CD4-positive, alpha-beta memory T cell (primary cell): ENCODE measurements around the gene EXD3. TPM values are rescaled to one million over a fixed set of nuclear protein-coding genes. Genes with fewer than 3 reads are reported as not detected.

ENCODE experiments used
- CTCF ChIA-PET: fragments of 350-600 bp; sonication (Branson Sonifier 250); formaldehyde crosslinking; loops from one replicate; lab custom pipeline; 2021; ENCODE audit warnings: inconsistent platforms; ENCODE audit not compliant: partially characterized antibody; lab: Charles Lee
- POLR2A ChIA-PET: fragments of 350-600 bp; sonication (Branson Sonifier 250); formaldehyde crosslinking; loops from one replicate; lab custom pipeline; 2021; ENCODE audit not compliant: partially characterized antibody; lab: Charles Lee
- DNase-seq, 5 donors: peaks; one replicate each; pipeline versions ENCODE4 v3.0.0 to v3.0.0-alpha.2; 2020 to 2022; ENCODE audit warnings: mixed read lengths in 1 of 5
- H3K27ac ChIP-seq: one replicate; pipeline ENCODE4 v1.7.0; 2013; ENCODE audit warnings: low read depth, low read length
- H3K27me3 ChIP-seq: 2 replicates; pipeline ENCODE4 v1.7.0; 2013; ENCODE audit warnings: mild to moderate bottlenecking, low read length, moderate library complexity; ENCODE audit not compliant: insufficient read depth
- H3K36me3 ChIP-seq: 2 replicates; pipeline ENCODE4 v1.7.0; 2013; ENCODE audit warnings: mild to moderate bottlenecking, low read length, moderate library complexity; ENCODE audit not compliant: insufficient read depth
- H3K4me1 ChIP-seq: 2 replicates; pipeline ENCODE4 v1.7.0; 2013; ENCODE audit warnings: mild to moderate bottlenecking, low read length, moderate library complexity; ENCODE audit not compliant: insufficient read depth
- H3K4me3 ChIP-seq, 2 donors: one replicate each; pipeline ENCODE4 v1.7.0; 2013; ENCODE audit warnings: low read length in 2 of 2, mild to moderate bottlenecking in 1 of 2
- H3K9me3 ChIP-seq, 2 donors: one replicate each; pipeline ENCODE4 v1.7.0; 2013; ENCODE audit warnings: low read length in 2 of 2, control low read depth in 1 of 2; ENCODE audit not compliant: control insufficient read depth in 1 of 2
- H3K27ac Mint-ChIP-seq, 7 donors: one replicate each; pipeline ENCODE4 v1.8.0; 2020 to 2021; ENCODE audit warnings: mixed read lengths in 7 of 7, mild to moderate bottlenecking in 6 of 7, inconsistent platforms in 3 of 7, moderate library complexity in 3 of 7
- H3K27me3 Mint-ChIP-seq, 2 donors: one replicate each; pipeline ENCODE4 v1.8.0; 2020 to 2021; ENCODE audit warnings: mixed read lengths in 2 of 2
- H3K36me3 Mint-ChIP-seq, 2 donors: one replicate each; pipeline ENCODE4 v1.8.0; 2020 to 2021; ENCODE audit warnings: mixed read lengths in 2 of 2, inconsistent platforms in 1 of 2, mild to moderate bottlenecking in 1 of 2
- H3K4me1 Mint-ChIP-seq, 4 donors: one replicate each; pipeline ENCODE4 v1.8.0; 2020 to 2021; ENCODE audit warnings: mixed read lengths in 4 of 4, mild to moderate bottlenecking in 1 of 4
- H3K4me3 Mint-ChIP-seq, 8 donors: one replicate each; pipeline ENCODE4 v1.8.0; 2020 to 2021; ENCODE audit warnings: mixed read lengths in 8 of 8, mild to moderate bottlenecking in 7 of 8, moderate library complexity in 6 of 8, inconsistent platforms in 3 of 8
- H3K9me3 Mint-ChIP-seq, 8 donors: one replicate each; pipeline ENCODE4 v1.8.0; 2020 to 2021; ENCODE audit warnings: mixed read lengths in 8 of 8, mild to moderate bottlenecking in 5 of 8, inconsistent platforms in 3 of 8, moderate library complexity in 1 of 8
- intact Hi-C: fragments of 100-400 bp; cut with micrococcal nuclease; formaldehyde crosslinking; loops from one replicate; pipeline ENCODE4 v1.15.1; 2023
- polyA plus RNA-seq, 2 donors: library from polyadenylated mRNA; unstranded; fragments of 300-500 nt; fragmentation: Illumina TruSeq; gene quantifications; one replicate each; pipeline ENCODE4 v1.2.3, GENCODE V29; 2021
- total RNA-seq, 2 experiments: library from RNA; stranded (reverse); gene quantifications; one replicate each; pipeline ENCODE4 v1.2.3, GENCODE V29; 2021

The EXD3 gene
- total and polyA plus RNA-seq, 4 experiments from 2014 or later, result 2.5 to 21.9 (median 14.2) TPM

- ChIA-PET CTCF (no interaction called here), POLR2A (no interaction called here)
- H3K27me3 ChIP-seq, result peaks cover 6% of the 10 kb centered on the region
- H3K9me3 ChIP-seq, result no peaks in the 10 kb centered on the region
- peaks cover 4% of the 10 kb centered on the region for H3K4me1 ChIP-seq
- H3K4me3 ChIP-seq, result no peak overlapping the region
- Mint-ChIP-seq H3K4me3 (no peak overlapping the region), H3K27me3 (peaks cover 28 to 32% of the 10 kb centered on the region in 2 donors), H3K4me1 (peaks cover 0 to 9% (median 0%) of the 10 kb centered on the region in 4 donors), H3K27ac (peak overlapping the region in 1 of 7 donors; percentile 74), H3K9me3 (peaks cover 0 to 17% (median 6%) of the 10 kb centered on the region in 8 donors), H3K36me3 (no peaks in the 10 kb centered on the region)
- intact Hi-C loops, result no loop called here
- H3K27ac ChIP-seq, result no peak overlapping the region
- no peak for DNase-seq
- no peaks in the 10 kb centered on the region for H3K36me3 ChIP-seq
Measured at GRCh38 chr9:137325799-137326198, 97.2 kb downstream of the EXD3 start.

DNA sequence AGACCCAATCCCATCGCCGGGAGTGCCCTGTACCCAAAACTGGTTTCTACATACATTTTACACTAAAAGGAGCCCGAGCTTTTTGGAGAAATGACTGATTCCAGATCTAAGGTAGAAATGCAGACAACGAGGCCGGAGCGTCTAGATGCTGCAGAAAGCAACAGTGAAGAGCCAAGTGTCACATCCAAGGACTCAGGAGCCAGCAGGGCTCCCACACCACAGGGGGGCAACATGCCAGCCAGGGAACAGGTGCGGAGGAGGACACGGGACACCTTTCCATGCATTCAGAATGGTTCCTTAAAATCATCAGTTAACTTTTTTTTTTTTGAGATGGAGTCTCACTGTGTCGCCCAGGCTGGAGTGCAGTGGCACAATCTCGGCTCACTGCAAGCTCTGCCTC lies 97.8 kb downstream of the EXD3 start:
- ChIA-PET CTCF (no interaction called here), POLR2A (no interaction called here)
- Mint-ChIP-seq H3K36me3 (no peaks in the 10 kb centered on the region), H3K27ac (no peak overlapping the region), H3K4me3 (no peak overlapping the region), H3K4me1 (peaks cover 0 to 13% (median 4%) of the 10 kb centered on the region in 4 donors), H3K27me3 (peaks cover 28 to 32% of the 10 kb centered on the region in 2 donors), H3K9me3 (peaks cover 0 to 13% (median 6%) of the 10 kb centered on the region in 8 donors)
- H3K36me3 ChIP-seq, result no peaks in the 10 kb centered on the region
- peaks cover 10% of the 10 kb centered on the region for H3K4me1 ChIP-seq
- H3K27ac ChIP-seq, result no peak overlapping the region
- H3K9me3 ChIP-seq, result no peaks in the 10 kb centered on the region
- peaks cover 6% of the 10 kb centered on the region for H3K27me3 ChIP-seq
- DNase-seq, result no peak
- no peak overlapping the region for H3K4me3 ChIP-seq
- intact Hi-C loops, result no loop called here

- DNase-seq, result no peak
- intact Hi-C loops, result no loop called here
- H3K27me3 ChIP-seq, result peaks cover 6% of the 10 kb centered on the region
- ChIA-PET POLR2A (no interaction called here), CTCF (no interaction called here)
- no peaks in the 10 kb centered on the region for H3K36me3 Mint-ChIP-seq
- H3K4me1 ChIP-seq, result peaks cover 10% of the 10 kb centered on the region
- H3K27me3 Mint-ChIP-seq, result peaks cover 28 to 32% of the 10 kb centered on the region in 2 donors
- H3K4me1 Mint-ChIP-seq, result peaks cover 0 to 13% (median 4%) of the 10 kb centered on the region in 4 donors
- no peaks in the 10 kb centered on the region for H3K36me3 ChIP-seq
- H3K4me3 Mint-ChIP-seq, result no peak overlapping the region
- no peak overlapping the region for H3K27ac ChIP-seq
- no peak overlapping the region for H3K4me3 ChIP-seq
- H3K27ac Mint-ChIP-seq, result no peak overlapping the region
- H3K9me3 ChIP-seq, result no peaks in the 10 kb centered on the region
- peaks cover 0 to 13% (median 6%) of the 10 kb centered on the region in 8 donors for H3K9me3 Mint-ChIP-seq
Measured at GRCh38 chr9:137323531-137324331, 99.2 kb downstream of the EXD3 start.

DNA sequence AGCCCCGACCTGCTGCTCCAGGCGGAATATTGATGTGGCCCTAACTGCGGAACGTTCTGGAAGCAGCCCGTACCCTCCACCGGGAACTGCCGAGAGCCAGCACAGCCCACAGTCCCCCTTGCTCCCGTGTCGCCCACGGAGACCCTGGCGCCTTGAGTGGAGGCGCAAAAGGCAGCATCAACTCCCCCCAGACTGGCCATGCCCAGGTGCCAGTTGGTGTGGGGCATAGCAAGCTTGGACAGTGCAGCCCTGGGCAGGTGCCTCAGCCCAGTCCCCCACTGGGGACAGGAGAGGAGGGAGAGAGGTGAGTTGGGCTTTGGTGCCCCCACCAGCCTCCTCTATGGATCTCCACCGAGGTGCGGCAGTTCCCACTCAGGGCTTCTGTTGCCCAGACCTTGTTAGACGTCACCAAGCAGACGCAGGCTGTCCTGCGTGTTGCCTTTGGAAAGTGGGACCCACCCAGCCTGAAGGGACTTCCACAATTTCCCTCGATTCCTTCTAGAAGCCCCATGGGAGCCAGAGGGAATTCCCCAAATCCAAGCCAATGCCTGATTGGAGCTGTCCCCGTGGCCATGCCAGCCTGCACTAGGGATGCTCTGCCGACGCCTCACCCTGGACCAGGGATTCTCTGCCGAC lies 101.1 kb downstream of the EXD3 start:
- CTCF ChIA-PET, result interaction anchor here (1.5 kb wide), 1 partner anchor 85 kb away, joined by 3 read pairs; no protein-coding TSS in a partner anchor
- no peaks in the 10 kb centered on the region for H3K27me3 ChIP-seq

GRCh38 chr9:137320555-137321384 lies 102.2 kb downstream of the EXD3 start:
- no peak overlapping the region for H3K27ac Mint-ChIP-seq
- Histone ChIP-seq H3K36me3 (no peaks in the 10 kb centered on the region), H3K4me1 (peaks cover 10% of the 10 kb centered on the region), H3K27me3 (no peaks in the 10 kb centered on the region), H3K27ac (no peak overlapping the region), H3K4me3 (no peak overlapping the region), H3K9me3 (no peaks in the 10 kb centered on the region)
- intact Hi-C loops, result no loop called here
- no peaks in the 10 kb centered on the region for H3K36me3 Mint-ChIP-seq
- H3K4me3 Mint-ChIP-seq, result peak overlapping the region in 3 of 8 donors; percentile 25 to 57 (median 26)
- H3K27me3 Mint-ChIP-seq, result peaks cover 10 to 11% of the 10 kb centered on the region in 2 donors
- CTCF ChIA-PET, result interaction anchor here (1.5 kb wide), 1 partner anchor 84 kb away, joined by 3 read pairs; no protein-coding TSS in a partner anchor
- DNase-seq, result no peak
- peaks cover 0 to 2% (median 0%) of the 10 kb centered on the region in 8 donors for H3K9me3 Mint-ChIP-seq
- POLR2A ChIA-PET, result interaction anchor here (0.9 kb wide), 1 partner anchor 67 kb away, joined by 4 read pairs; no protein-coding TSS in a partner anchor
- H3K4me1 Mint-ChIP-seq, result peaks cover 0 to 5% (median 4%) of the 10 kb centered on the region in 4 donors

More for the DNA sequence above, 101.1 kb downstream of the EXD3 start:
- POLR2A ChIA-PET, result no interaction called here
- no peaks in the 10 kb centered on the region for H3K9me3 ChIP-seq
- no peak overlapping the region for H3K4me3 ChIP-seq
- Mint-ChIP-seq H3K36me3 (no peaks in the 10 kb centered on the region), H3K27me3 (peaks cover 20 to 21% of the 10 kb centered on the region in 2 donors), H3K4me1 (peaks cover 0 to 12% (median 4%) of the 10 kb centered on the region in 4 donors), H3K4me3 (no peak overlapping the region), H3K27ac (no peak overlapping the region), H3K9me3 (peaks cover 0 to 3% (median 0%) of the 10 kb centered on the region in 8 donors)
- H3K27ac ChIP-seq, result no peak overlapping the region
- no peaks in the 10 kb centered on the region for H3K36me3 ChIP-seq
- H3K4me1 ChIP-seq, result peaks cover 10% of the 10 kb centered on the region
- intact Hi-C loops, result no loop called here
- DNase-seq, result no peak

DNA sequence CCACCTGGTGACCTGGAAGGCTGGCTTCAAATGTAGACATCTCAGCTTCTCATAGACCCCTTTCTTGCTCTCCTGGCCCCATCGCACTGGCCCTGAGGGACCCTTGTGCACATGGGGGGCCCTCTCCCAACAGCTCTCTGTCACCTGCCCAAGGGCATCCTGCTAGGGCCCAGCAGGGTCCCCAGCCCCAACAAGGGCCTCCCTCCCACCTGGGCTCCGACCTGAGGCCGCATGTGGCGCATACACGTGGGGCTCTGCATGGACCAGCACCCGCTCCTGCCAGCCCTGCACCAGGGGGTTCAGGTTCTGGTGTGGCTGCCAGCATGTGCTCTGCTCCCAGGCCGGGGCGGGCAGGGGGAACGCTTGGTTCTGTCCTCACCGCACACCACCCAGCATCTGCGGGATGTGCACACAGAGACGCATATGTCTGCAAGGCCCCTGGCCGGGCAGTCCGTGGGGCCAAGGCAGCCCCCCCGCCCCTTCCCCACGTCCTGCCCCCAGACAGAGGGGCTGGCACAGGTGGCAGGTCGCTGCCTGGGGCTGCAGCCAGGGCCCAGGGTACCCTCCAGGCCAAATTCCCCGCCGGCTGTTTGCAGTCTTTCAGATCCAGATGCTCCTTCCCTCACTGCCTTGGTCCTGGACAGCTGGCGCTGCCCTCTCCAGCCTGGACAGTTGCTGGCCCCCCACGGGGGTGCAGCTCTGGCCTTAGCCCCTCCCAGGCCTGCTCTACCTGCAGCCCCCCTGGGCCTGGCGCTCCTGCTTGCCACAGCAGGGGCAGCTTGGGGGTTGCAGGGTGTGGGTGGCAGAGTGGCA lies 103.0 kb downstream of the EXD3 start:
- ChIA-PET POLR2A (interaction anchor here (0.6 to 0.9 kb wide), 2 partner anchors 68 to 121 kb away, joined by 3 to 4 read pairs; partner anchors contain the start of gene ENTPD8), CTCF (interaction anchor here (1.5 kb wide), 1 partner anchor 83 kb away, joined by 3 read pairs; no protein-coding TSS in a partner anchor)
- no peaks in the 10 kb centered on the region for H3K36me3 Mint-ChIP-seq
- peaks cover 10% of the 10 kb centered on the region for H3K4me1 ChIP-seq
- H3K36me3 ChIP-seq, result no peaks in the 10 kb centered on the region
- no peaks in the 10 kb centered on the region for H3K27me3 ChIP-seq
- intact Hi-C loops, result no loop called here
- peaks cover 7 to 8% of the 10 kb centered on the region in 2 donors for H3K27me3 Mint-ChIP-seq
- H3K27ac Mint-ChIP-seq, result no peak overlapping the region
- H3K27ac ChIP-seq, result no peak overlapping the region
- no peak overlapping the region for H3K4me3 ChIP-seq
- no peak for DNase-seq
- H3K9me3 Mint-ChIP-seq, result peaks cover 0 to under 1% (median 0%) of the 10 kb centered on the region in 8 donors
- H3K4me3 Mint-ChIP-seq, result no peak overlapping the region
- no peaks in the 10 kb centered on the region for H3K9me3 ChIP-seq
- H3K4me1 Mint-ChIP-seq, result peaks cover 0 to 5% (median 4%) of the 10 kb centered on the region in 4 donors
